PFSK-1 (cell line): Measurements from ENCODE around the gene SCAMP2.

ENCODE experiments used
- FOXP2 ChIP-seq: optimal IDR thresholded peaks from 2 replicates; pipeline ENCODE3; 2011; ENCODE audit warnings: borderline replicate concordance, control low read depth, inconsistent platforms; ENCODE audit not compliant: insufficient read depth; ENCODE audit errors: extremely low read length, extremely low read depth
- POLR2AphosphoS5 ChIP-seq: IDR thresholded peaks from 2 replicates; pipeline ENCODE4 v1.6.1; 2012; ENCODE audit warnings: low read depth, mild to moderate bottlenecking, control low read depth, low read length, moderate library complexity
- REST ChIP-seq, 2 experiments: IDR thresholded peaks; 2 replicates each; pipeline versions ENCODE4 v1.6.1 to v1.8.0; 2011 to 2012; ENCODE audit warnings: low read depth in 2 of 2, low read length in 2 of 2, control low read depth in 1 of 2, inconsistent platforms in 1 of 2, mild to moderate bottlenecking in 1 of 2, moderate library complexity in 1 of 2; ENCODE audit not compliant: insufficient read depth in 1 of 2
- SIN3A ChIP-seq: IDR thresholded peaks from 2 replicates; pipeline ENCODE4 v1.6.1; 2012; ENCODE audit warnings: mild to moderate bottlenecking, low read length, moderate library complexity, borderline replicate concordance; ENCODE audit not compliant: insufficient read depth
- TAF1 ChIP-seq: IDR thresholded peaks from 2 replicates; pipeline ENCODE4 v1.6.1; 2012; ENCODE audit warnings: low read length, control low read depth, borderline replicate concordance; ENCODE audit not compliant: insufficient read depth

The SCAMP2 gene

GRCh38 chr15:74869726-74870407 lies 3.3 kb downstream of the SCAMP2 start:
- TF ChIP-seq SIN3A = peak; percentile 96; the same call in 1 of the 2 replicates
- no peak for TF ChIP-seq POLR2AphosphoS5

GRCh38 chr15:74869372-74869725 lies 3.8 kb downstream of the SCAMP2 start:
- TF ChIP-seq POLR2AphosphoS5 (no peak), FOXP2 (no peak), TAF1 (no peak), SIN3A (no peak), REST (IDR thresholded peaks at IDR 0.05; ENCODE audit: insufficient read depth in 1 of 2, low read depth in 2 of 2, low read length in 2 of 2) (no peak)

DNA sequence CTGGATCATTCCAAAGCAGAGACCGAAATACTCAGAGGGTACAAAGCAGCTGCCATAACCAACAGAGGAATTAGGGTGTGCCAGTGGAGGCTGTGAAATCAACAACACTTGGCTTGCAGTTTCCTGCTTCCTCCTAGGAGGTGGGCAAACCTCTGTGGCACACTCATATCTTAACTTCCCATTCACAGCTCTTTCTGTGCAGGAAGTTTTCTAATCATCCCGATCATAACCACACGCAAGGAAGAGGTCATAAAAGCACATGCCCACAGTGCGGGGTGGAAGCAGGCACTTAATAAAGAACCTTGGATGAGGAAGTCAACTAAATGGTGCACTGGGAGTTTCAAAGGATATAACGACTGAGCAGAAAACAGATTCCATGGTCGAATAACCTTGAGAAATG lies 5.1 kb downstream of the SCAMP2 start:
- TF ChIP-seq SIN3A (no peak), TAF1 (no peak), REST (IDR thresholded peaks at IDR 0.05; ENCODE audit: insufficient read depth in 1 of 2, low read depth in 2 of 2, low read length in 2 of 2) (no peak), FOXP2 (no peak)

DNA sequence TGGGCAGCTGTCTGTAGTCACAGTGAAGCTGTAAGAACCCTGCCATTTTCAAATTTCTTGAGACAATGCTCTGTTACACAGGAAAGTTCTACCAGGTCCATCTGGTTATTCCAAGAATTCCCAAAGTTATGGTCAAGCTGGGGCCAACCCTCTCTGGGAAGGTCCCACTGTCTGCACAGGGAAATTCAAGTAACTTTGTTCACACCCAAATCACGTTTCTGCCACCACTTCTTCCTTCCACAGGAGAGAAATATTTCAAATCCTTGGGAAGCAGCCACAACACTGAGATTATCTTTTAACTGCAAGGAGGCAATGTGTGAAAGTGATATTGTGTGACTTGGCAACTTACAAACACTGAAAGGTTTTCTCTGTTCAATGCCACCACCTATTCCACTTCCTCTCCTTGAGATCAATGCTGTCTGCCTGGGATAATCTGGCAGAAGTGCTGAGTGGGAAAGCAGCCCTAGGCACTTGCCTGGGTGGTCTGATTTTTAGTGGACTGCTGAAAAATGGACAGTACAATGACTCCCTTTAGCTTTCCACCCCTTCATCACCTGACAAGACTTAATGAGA lies 5.6 kb downstream of the SCAMP2 start:
- TF ChIP-seq REST (IDR thresholded peaks at IDR 0.05; ENCODE audit: insufficient read depth in 1 of 2, low read depth in 2 of 2, low read length in 2 of 2) (no peak), FOXP2 (no peak), TAF1 (no peak), POLR2AphosphoS5 (no peak), SIN3A (no peak)

GRCh38 chr15:74866090-74866489 lies 7.1 kb downstream of the SCAMP2 start:
- TF ChIP-seq TAF1 = no peak
- no peak for TF ChIP-seq REST (IDR thresholded peaks at IDR 0.05; ENCODE audit: insufficient read depth in 1 of 2, low read depth in 2 of 2, low read length in 2 of 2)
- no peak for TF ChIP-seq POLR2AphosphoS5
- no peak for TF ChIP-seq FOXP2
- TF ChIP-seq SIN3A = no peak
